ENCODE results near the gene ITGA5.

ITGA5 gene

DNA sequence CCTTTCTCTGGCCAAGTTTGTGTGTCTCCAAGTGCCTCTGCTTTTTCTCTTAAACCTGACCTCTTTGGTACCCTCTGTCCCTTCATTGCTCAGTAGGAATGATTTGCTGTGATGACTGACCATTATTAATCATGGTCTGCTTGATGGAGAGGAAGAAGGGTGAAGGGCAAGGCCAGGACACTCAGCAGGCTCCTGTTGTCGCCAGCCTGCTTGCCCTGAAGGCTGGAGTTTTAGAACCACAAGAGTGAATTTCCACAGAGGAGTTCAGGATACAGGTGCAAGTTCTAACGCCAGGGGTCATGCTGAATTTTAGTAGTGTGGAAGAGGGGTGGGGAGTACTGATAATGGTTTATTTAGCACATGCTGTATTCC, 2.8 kb upstream of the ITGA5 start:
- Histone ChIP-seq H3K4me3 (ENCODE audit: low read length in 2 of 2) (no peak overlapping the region), H3K36me3 (ENCODE audit: control insufficient read depth in 2 of 2, insufficient read depth in 2 of 2, low read length in 2 of 2) (no peaks in the 10 kb centered on the region), H3K9me3 (ENCODE audit: control insufficient read depth in 2 of 2, low read length in 2 of 2) (no peaks in the 10 kb centered on the region), H3K9ac (ENCODE audit: low read depth in 1 of 2, low read length in 2 of 2) (no peak overlapping the region), H3K27ac (ENCODE audit: low read depth in 2 of 2, low read length in 2 of 2) (peak overlapping the region; percentile 78 to 84), H3K27me3 (ENCODE audit: control insufficient read depth in 2 of 2, insufficient read depth in 2 of 2, low read length in 2 of 2) (peaks cover 5 to 7% of the 10 kb centered on the region in 2 donors), H3K4me1 (ENCODE audit: control insufficient read depth in 2 of 2, insufficient read depth in 2 of 2, low read length in 2 of 2) (peaks cover 0 to under 1% of the 10 kb centered on the region in 2 donors)

DNA sequence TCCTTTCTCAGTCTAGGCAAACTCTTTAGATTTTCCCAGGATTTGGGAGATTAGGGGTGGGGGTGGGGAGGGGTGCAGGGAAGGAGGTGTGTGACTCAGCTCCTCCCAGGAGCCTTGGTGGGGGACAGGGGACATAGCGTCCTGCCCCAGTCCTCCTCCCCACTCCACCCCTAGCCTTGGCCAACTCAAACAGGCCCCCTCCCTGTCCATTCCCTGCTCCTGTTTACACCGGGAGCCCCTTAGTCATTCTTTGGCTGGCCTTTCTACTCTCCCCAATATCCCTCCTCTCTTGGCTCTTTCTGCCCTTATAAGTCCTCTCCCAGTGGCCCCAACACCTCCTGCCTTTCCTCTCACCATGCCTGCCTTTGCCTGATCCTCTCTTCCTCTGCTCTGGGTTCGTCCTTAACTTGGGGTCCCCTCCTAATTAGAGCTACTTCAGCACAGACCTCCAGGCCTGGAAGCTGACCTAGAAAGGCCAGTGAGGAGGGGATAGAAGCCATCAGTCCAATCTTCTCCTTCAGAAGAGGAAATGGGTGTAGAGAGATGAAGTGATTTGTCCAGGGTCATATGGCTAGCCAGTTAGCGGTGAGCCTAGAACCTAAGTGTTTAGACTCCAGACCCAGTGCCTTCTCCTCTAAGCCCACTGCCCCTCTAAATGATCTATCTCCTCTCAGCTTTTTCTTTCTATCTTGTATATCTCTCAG, 2.3 kb upstream of the ITGA5 start:
- no peaks in the 10 kb centered on the region for H3K36me3 ChIP-seq (ENCODE audit: control insufficient read depth in 2 of 2, insufficient read depth in 2 of 2, low read length in 2 of 2)
- H3K27ac ChIP-seq (ENCODE audit: low read depth in 2 of 2, low read length in 2 of 2), result peak overlapping the region; percentile 80 to 84
- H3K9ac ChIP-seq (ENCODE audit: low read depth in 1 of 2, low read length in 2 of 2), result no peak overlapping the region
- no peak overlapping the region for H3K4me3 ChIP-seq (ENCODE audit: low read length in 2 of 2)
- no peaks in the 10 kb centered on the region for H3K4me1 ChIP-seq (ENCODE audit: control insufficient read depth in 2 of 2, insufficient read depth in 2 of 2, low read length in 2 of 2)
- no peaks in the 10 kb centered on the region for H3K9me3 ChIP-seq (ENCODE audit: control insufficient read depth in 2 of 2, low read length in 2 of 2)
- peaks cover 5 to 7% of the 10 kb centered on the region in 2 donors for H3K27me3 ChIP-seq (ENCODE audit: control insufficient read depth in 2 of 2, insufficient read depth in 2 of 2, low read length in 2 of 2)

DNA sequence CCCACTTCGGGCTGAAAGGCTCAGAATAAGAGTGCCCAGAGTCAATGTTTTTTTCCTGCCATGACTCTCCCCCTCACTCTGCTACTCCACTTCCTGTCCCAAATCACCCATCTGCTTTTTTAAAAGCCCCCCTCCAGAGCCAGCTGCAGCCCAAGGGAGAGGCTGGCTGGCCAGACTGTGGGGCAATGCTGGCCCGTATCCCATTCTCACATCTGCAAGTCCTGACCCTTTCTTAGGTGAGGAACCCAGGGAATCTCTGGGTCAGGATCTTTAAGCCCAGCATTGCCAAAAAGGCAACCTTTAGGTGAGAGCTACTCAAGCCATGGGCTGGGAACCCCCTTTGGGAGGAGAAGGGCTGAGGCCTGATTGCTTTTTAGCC, 1.7 kb upstream of the ITGA5 start:
- H3K27ac ChIP-seq (ENCODE audit: low read depth in 2 of 2, low read length in 2 of 2), result peak overlapping the region; percentile 80 to 84

DNA sequence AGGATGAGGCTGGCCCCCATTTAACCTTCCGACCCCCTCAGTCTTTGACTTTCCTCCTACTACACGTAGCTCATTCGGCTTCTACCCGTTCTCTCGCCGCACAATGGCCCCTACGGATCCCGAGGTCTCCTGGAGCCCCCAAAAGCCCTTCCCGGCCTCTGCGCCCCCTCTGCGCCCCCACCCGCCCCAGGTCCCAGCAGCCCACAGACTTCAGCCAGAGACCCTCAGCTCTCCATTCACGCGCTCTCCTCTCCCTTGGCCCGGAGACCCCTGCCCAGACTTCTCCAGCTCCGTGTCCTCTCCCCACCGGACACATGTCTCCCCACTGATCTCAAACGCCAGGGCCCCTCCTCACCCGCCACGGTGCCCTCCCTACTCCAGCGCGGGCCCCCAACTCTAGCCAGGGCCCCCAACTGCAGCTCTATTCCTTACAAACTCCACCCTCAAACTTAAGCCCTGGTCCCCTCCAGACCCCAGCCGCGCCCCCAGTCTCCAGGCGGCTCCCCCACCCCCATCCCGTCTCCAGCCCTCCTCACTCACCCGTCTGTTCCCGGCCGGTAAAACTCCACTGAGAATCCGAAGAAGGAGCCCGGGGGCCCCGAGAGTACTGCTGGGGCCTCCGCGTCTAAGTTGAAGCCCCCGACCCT, 502 bp downstream of the ITGA5 start:
- Histone ChIP-seq H3K27ac (ENCODE audit: low read depth in 2 of 2, low read length in 2 of 2) (peak overlapping the region; percentile 80 to 84), H3K4me3 (ENCODE audit: low read length in 2 of 2) (peak overlapping the region; percentile 60 to 63), H3K4me1 (ENCODE audit: control insufficient read depth in 2 of 2, insufficient read depth in 2 of 2, low read length in 2 of 2) (peaks cover 5 to 8% of the 10 kb centered on the region in 2 donors), H3K9ac (ENCODE audit: low read depth in 1 of 2, low read length in 2 of 2) (peak overlapping the region; percentile 65 to 66), H3K9me3 (ENCODE audit: control insufficient read depth in 2 of 2, low read length in 2 of 2) (no peaks in the 10 kb centered on the region), H3K27me3 (ENCODE audit: control insufficient read depth in 2 of 2, insufficient read depth in 2 of 2, low read length in 2 of 2) (peaks cover 5 to 7% of the 10 kb centered on the region in 2 donors), H3K36me3 (ENCODE audit: control insufficient read depth in 2 of 2, insufficient read depth in 2 of 2, low read length in 2 of 2) (no peaks in the 10 kb centered on the region)

More for the DNA sequence above, 1.7 kb upstream of the ITGA5 start:
- Histone ChIP-seq H3K9ac (ENCODE audit: low read depth in 1 of 2, low read length in 2 of 2) (no peak overlapping the region), H3K9me3 (ENCODE audit: control insufficient read depth in 2 of 2, low read length in 2 of 2) (no peaks in the 10 kb centered on the region), H3K36me3 (ENCODE audit: control insufficient read depth in 2 of 2, insufficient read depth in 2 of 2, low read length in 2 of 2) (no peaks in the 10 kb centered on the region), H3K4me3 (ENCODE audit: low read length in 2 of 2) (no peak overlapping the region), H3K4me1 (ENCODE audit: control insufficient read depth in 2 of 2, insufficient read depth in 2 of 2, low read length in 2 of 2) (no peaks in the 10 kb centered on the region), H3K27me3 (ENCODE audit: control insufficient read depth in 2 of 2, insufficient read depth in 2 of 2, low read length in 2 of 2) (peaks cover 5 to 7% of the 10 kb centered on the region in 2 donors)

DNA sequence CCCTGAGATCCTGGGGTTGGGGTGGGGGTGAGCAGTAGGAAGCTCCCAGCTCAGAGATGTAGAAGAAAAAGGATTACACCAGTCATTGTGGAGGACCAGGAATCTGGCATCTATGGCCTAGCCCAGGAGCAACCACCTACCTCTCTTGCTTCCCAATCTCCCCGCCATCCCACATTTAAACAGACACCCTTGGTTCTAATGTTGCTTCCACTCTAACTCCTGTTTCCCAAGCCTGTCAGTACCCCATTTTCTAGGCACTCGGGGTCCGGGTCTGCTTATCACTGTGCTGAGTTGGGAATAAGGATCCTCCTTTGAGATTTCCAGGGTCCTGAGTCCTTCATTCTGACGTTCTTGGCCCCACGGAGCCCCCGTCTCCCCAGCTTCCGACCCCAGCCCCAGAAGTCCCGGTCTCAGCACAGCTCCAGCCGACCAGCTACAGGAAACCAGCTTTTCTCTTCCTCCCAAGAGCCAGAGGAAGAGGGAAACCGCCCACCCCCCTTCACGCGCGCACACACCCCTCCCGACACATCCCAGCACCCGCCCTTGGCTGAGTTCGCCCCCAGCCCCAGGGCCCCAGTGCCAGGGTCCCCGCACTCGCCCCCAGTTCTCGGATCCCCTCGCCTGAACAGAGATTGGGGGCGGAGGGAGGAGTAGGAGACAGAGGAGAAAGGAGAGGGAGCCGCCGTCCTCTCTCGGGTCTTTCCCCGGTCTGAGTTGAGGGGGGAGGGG, 1.2 kb downstream of the ITGA5 start:
- Histone ChIP-seq H3K4me1 (ENCODE audit: control insufficient read depth in 2 of 2, insufficient read depth in 2 of 2, low read length in 2 of 2) (peaks cover 10 to 14% of the 10 kb centered on the region in 2 donors), H3K36me3 (ENCODE audit: control insufficient read depth in 2 of 2, insufficient read depth in 2 of 2, low read length in 2 of 2) (no peaks in the 10 kb centered on the region), H3K4me3 (ENCODE audit: low read length in 2 of 2) (peak overlapping the region; percentile 60 to 63), H3K9me3 (ENCODE audit: control insufficient read depth in 2 of 2, low read length in 2 of 2) (no peaks in the 10 kb centered on the region), H3K27me3 (ENCODE audit: control insufficient read depth in 2 of 2, insufficient read depth in 2 of 2, low read length in 2 of 2) (peaks cover 5 to 7% of the 10 kb centered on the region in 2 donors), H3K9ac (ENCODE audit: low read depth in 1 of 2, low read length in 2 of 2) (peak overlapping the region; percentile 65 to 66), H3K27ac (ENCODE audit: low read depth in 2 of 2, low read length in 2 of 2) (peak overlapping the region; percentile 80 to 84)

DNA sequence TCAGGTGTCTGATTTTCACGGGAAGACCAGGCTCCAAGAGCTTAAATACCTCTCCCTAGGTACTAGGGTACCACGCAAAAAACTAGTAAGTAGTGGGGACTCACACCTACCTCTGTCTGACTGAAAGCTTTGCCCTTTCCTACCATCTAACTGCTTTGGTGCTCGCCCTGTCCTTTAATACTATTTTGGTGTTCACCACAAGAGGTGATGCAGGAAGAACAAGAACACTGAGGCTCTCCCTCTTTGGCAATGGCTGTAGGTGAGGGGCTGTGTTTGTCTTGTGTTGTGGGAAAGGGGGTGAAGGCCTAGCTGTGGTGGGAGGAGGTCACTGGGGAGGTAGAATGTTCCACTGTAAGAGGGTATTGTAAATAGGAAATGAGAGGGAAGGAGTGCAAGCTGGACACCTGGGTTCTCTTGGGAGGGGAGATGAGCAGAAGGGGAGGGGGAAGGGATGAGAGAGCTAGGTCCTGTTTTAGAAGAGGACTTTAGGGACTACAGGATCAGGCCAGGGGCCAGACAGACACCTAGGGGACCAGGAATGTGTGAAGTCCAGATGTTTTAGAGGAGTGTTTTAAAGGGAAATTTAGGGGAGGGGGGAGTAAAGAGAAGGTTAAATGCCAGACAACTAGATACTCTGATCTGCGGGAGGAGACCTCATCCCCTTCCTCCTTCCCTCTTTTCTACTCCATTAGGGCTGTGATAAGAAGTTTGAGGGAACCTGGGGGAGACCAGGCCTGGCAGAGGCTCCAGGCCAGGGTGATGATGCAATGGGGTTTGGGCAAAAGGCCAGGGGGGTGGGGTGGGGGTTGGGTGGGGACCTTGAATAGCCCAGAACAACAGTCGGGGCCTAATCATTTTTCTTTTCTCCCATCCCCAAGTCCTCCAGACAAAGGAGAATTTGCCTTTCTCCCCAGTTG, 2.1 kb downstream of the ITGA5 start:
- Histone ChIP-seq H3K4me1 (ENCODE audit: control insufficient read depth in 2 of 2, insufficient read depth in 2 of 2, low read length in 2 of 2) (peaks cover 14 to 20% of the 10 kb centered on the region in 2 donors), H3K27me3 (ENCODE audit: control insufficient read depth in 2 of 2, insufficient read depth in 2 of 2, low read length in 2 of 2) (peaks cover 5 to 7% of the 10 kb centered on the region in 2 donors), H3K36me3 (ENCODE audit: control insufficient read depth in 2 of 2, insufficient read depth in 2 of 2, low read length in 2 of 2) (no peaks in the 10 kb centered on the region), H3K9ac (ENCODE audit: low read depth in 1 of 2, low read length in 2 of 2) (peak overlapping the region; percentile 1 to 66), H3K9me3 (ENCODE audit: control insufficient read depth in 2 of 2, low read length in 2 of 2) (no peaks in the 10 kb centered on the region), H3K27ac (ENCODE audit: low read depth in 2 of 2, low read length in 2 of 2) (peak overlapping the region; percentile 80 to 84), H3K4me3 (ENCODE audit: low read length in 2 of 2) (peak overlapping the region; percentile 2 to 60)

DNA sequence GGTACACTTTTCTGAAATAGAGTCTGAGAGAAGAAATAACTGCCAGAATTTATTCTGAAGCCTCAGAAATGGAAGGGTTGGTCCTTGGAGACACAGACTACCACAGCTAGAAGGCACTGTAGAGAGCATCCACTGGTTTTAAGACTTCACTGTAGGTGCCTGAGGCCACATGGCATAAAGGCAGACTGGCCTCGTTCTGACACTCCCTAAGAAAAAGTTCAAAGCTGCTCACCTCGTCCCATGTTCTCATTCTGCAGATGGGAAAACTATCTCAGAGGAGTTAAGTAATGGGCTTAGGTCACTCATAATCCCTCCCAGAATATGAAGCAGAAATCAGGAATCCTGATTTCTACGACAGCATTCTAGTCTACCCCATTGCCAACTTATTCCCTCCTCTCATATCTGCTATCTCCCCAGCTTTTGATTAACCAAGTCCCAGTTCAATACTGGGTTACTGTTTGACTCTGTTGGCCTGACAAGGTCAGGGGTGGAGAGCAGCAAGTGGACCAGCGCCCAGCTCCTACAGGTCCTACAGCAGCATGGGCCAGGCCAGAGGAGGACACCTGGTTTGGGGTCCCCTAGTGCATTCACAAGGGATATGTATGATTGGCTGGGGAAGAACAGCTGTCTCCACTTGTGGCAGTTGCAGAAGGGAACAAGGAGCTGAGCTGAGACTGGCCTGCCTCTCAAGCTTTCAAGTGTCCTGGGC, 3.7 kb downstream of the ITGA5 start:
- H3K27ac ChIP-seq (ENCODE audit: low read depth in 2 of 2, low read length in 2 of 2), result peak overlapping the region in 1 of 2 donors; percentile 13
- peaks cover 0 to 7% of the 10 kb centered on the region in 2 donors for H3K27me3 ChIP-seq (ENCODE audit: control insufficient read depth in 2 of 2, insufficient read depth in 2 of 2, low read length in 2 of 2)
- no peak overlapping the region for H3K9ac ChIP-seq (ENCODE audit: low read depth in 1 of 2, low read length in 2 of 2)
- peaks cover 17 to 22% of the 10 kb centered on the region in 2 donors for H3K4me1 ChIP-seq (ENCODE audit: control insufficient read depth in 2 of 2, insufficient read depth in 2 of 2, low read length in 2 of 2)
- H3K4me3 ChIP-seq (ENCODE audit: low read length in 2 of 2), result no peak overlapping the region
- H3K9me3 ChIP-seq (ENCODE audit: control insufficient read depth in 2 of 2, low read length in 2 of 2), result no peaks in the 10 kb centered on the region
- H3K36me3 ChIP-seq (ENCODE audit: control insufficient read depth in 2 of 2, insufficient read depth in 2 of 2, low read length in 2 of 2), result no peaks in the 10 kb centered on the region

DNA sequence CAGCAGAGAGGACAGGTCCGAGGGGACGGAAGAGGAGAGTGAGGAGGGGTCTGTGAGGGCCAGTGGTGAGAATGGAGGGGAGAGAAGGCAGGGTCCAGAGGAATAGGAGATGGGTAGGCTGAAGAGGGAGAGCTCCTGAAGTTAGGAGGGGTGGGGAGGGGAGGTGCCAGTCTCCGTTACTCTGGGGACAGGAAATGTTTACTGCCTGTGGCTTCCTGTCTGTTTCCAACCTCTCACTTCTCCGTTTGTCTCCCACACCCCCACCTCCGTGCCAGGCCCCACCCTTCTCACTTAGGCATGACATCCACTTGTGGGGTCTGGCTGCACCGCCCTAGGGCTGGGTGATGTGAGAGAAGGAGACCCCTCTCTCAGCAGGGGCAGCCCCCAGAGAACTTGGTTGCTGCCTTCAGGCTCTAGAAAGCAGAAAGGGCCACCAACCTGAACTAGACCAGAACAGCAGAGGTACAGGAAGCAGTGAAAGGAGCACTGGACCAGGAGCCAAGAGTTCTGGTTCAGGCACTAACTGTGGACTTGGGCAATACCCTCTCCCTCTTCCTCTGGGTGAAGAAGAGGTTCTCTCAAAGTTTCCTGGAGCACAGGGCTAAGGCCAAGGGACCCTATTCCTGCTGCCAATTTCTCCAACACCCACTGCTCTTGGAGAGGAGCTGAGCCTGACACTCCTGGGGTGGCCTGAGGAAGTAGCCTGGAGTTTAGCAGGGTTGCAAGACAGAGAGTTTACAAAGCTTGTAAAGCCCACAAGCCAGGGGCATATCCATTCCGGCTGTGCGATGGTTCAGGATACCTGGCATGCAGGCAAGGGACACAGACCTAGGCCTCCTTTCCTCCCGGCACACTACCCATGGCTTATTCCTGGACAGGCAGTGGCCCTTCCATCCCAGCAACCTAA, 5.5 kb downstream of the ITGA5 start:
- Histone ChIP-seq H3K9ac (ENCODE audit: low read depth in 1 of 2, low read length in 2 of 2) (peak overlapping the region; percentile 17 to 36), H3K9me3 (ENCODE audit: control insufficient read depth in 2 of 2, low read length in 2 of 2) (no peaks in the 10 kb centered on the region), H3K4me3 (ENCODE audit: low read length in 2 of 2) (peak overlapping the region; percentile 21 to 48), H3K27ac (ENCODE audit: low read depth in 2 of 2, low read length in 2 of 2) (peak overlapping the region; percentile 55 to 65), H3K4me1 (ENCODE audit: control insufficient read depth in 2 of 2, insufficient read depth in 2 of 2, low read length in 2 of 2) (peaks cover 17 to 22% of the 10 kb centered on the region in 2 donors), H3K36me3 (ENCODE audit: control insufficient read depth in 2 of 2, insufficient read depth in 2 of 2, low read length in 2 of 2) (peaks cover 0 to 3% of the 10 kb centered on the region in 2 donors), H3K27me3 (ENCODE audit: control insufficient read depth in 2 of 2, insufficient read depth in 2 of 2, low read length in 2 of 2) (peaks cover 0 to 4% of the 10 kb centered on the region in 2 donors)
